Tibial nerve (tissue), 4 donors: ENCODE data around the gene HYDIN. TPM values are rescaled to one million over a fixed set of nuclear protein-coding genes. Genes with fewer than 3 reads are reported as not detected.

Experiments
- DNase-seq, 2 donors: peaks; one replicate each; pipeline ENCODE4 v3.0.0-alpha.2; 2019; ENCODE audit warnings: low spot score in 2 of 2
- H3K27ac ChIP-seq, 4 donors: fragments of 200-600 bp; sonication (generic) in 3 of 4; one replicate each; pipeline ENCODE4 v1.5.1; 2017 to 2019; ENCODE audit warnings: mild to moderate bottlenecking in 1 of 4
- H3K27me3 ChIP-seq, 2 donors: fragments of 200-600 bp; sonication (generic) in 1 of 2; one replicate each; pipeline versions ENCODE4 v1.5.1 to v1.6.0; 2017 to 2019
- H3K36me3 ChIP-seq, 3 donors: fragments of 200-600 bp; sonication (generic); one replicate each; pipeline ENCODE4 v1.5.1; 2018 to 2019
- H3K4me1 ChIP-seq, 4 donors: fragments of 200-600 bp; sonication (generic) in 3 of 4; one replicate each; pipeline ENCODE4 v1.5.1; 2017 to 2019
- H3K4me3 ChIP-seq, 4 donors: fragments of 200-600 bp; sonication (generic) in 3 of 4; one replicate each; pipeline ENCODE4 v1.5.1; 2017 to 2019; ENCODE audit warnings: mild to moderate bottlenecking in 1 of 4, moderate library complexity in 1 of 4
- H3K9me3 ChIP-seq, 4 donors: fragments of 200-600 bp; sonication (generic) in 3 of 4; one replicate each; pipeline ENCODE4 v1.5.1; 2017 to 2019
- EP300 ChIP-seq, 2 donors: sonication (generic); formaldehyde crosslinking; IDR thresholded peaks; one replicate each; pipeline ENCODE4 v1.6.1; 2017; ENCODE audit warnings: antibody characterized with exemption in 2 of 2, mild to moderate bottlenecking in 1 of 2
- POLR2A ChIP-seq, 2 donors: fragments of 450-650 bp; IDR thresholded peaks; one replicate each; pipeline ENCODE4 v1.6.1; 2017; ENCODE audit warnings: antibody characterized with exemption in 2 of 2, mild to moderate bottlenecking in 2 of 2, moderate library complexity in 2 of 2
- WGBS, 2 donors: methylation state at CpG; one replicate each; pipeline ENCODE4 v1.1.5; 2018; 5-methylcytosine and 5-hydroxymethylcytosine counted together
- total RNA-seq, 4 donors: library from RNA; depleted of rRNA; stranded (reverse); fragments of >200 nt; gene quantifications; one replicate each; pipeline ENCODE4 v1.1.0, GENCODE V29; 2016
- TF ChIP-seq, protein P1 (sequence below), 5 experiments: fragments of 200-600 bp in 3 of 5; fragments of 450-650 bp in 2 of 5; sonication (generic) in 3 of 5; IDR thresholded peaks; one replicate each; pipeline ENCODE4 v1.5.1; 2016 to 2019; ENCODE audit warnings: antibody characterized with exemption in 5 of 5, mild to moderate bottlenecking in 3 of 5, moderate library complexity in 2 of 5

HYDIN gene
- total RNA-seq, 4 donors from 2014 or later, result 0.21 to 3.1 (median 0.91) TPM

DNA sequence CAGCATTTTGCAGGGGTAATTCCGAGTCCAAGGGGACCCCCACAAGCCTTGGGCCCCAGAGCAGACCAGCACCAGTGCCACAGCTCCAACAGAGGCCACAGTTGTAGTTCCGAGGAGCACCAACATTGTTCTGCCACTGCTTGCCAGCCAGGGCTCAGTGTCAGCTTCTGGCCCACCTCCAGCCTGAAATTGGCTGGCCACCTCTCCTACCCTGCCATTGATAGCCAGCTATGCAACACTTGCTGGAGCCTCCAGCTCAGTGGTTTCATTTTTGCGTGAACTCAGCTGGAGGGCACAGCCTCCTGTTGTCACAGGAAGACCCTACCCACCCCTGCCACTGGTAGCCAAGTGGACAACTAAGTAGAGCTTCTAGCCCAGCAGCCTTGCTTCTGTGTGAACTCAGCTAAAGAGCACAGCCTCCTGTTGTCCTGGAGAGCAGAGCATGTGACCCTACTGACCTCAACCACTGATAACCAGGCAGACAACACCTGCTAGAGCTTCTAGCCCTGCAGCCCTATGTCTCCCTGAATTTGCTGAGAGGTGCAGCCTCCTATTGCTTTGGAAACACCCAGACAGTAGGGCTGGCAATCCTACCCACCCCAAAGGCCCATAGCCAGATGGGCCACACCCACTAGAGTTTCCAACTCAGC, 24.9 kb downstream of the HYDIN start:
- Histone ChIP-seq H3K27ac (no peak overlapping the region), H3K9me3 (peaks cover 0 to 12% (median 3%) of the 10 kb centered on the region in 4 donors), H3K4me1 (no peaks in the 10 kb centered on the region), H3K36me3 (no peaks in the 10 kb centered on the region), H3K4me3 (no peak overlapping the region), H3K27me3 (no peaks in the 10 kb centered on the region)
- no peak for TF ChIP-seq EP300 (IDR thresholded peaks at IDR 0.05)
- TF ChIP-seq, protein P1, sequence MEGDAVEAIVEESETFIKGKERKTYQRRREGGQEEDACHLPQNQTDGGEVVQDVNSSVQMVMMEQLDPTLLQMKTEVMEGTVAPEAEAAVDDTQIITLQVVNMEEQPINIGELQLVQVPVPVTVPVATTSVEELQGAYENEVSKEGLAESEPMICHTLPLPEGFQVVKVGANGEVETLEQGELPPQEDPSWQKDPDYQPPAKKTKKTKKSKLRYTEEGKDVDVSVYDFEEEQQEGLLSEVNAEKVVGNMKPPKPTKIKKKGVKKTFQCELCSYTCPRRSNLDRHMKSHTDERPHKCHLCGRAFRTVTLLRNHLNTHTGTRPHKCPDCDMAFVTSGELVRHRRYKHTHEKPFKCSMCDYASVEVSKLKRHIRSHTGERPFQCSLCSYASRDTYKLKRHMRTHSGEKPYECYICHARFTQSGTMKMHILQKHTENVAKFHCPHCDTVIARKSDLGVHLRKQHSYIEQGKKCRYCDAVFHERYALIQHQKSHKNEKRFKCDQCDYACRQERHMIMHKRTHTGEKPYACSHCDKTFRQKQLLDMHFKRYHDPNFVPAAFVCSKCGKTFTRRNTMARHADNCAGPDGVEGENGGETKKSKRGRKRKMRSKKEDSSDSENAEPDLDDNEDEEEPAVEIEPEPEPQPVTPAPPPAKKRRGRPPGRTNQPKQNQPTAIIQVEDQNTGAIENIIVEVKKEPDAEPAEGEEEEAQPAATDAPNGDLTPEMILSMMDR (IDR thresholded peaks at IDR 0.05), result no peak
- TF ChIP-seq POLR2A (IDR thresholded peaks at IDR 0.05), result no peak
- WGBS, 2 donors, result 63 to 75% methylated on average over 3 of the region's 3 CpGs
- DNase-seq, result no peak

- 76 to 80% methylated on average over 2 of the region's 2 CpGs for WGBS, 2 donors
- Histone ChIP-seq H3K4me1 (no peaks in the 10 kb centered on the region), H3K9me3 (peaks cover 0 to 19% (median 6%) of the 10 kb centered on the region in 4 donors), H3K27me3 (no peaks in the 10 kb centered on the region), H3K4me3 (no peak overlapping the region), H3K36me3 (no peaks in the 10 kb centered on the region), H3K27ac (no peak overlapping the region)
- no peak for TF ChIP-seq POLR2A (IDR thresholded peaks at IDR 0.05)
- no peak for TF ChIP-seq EP300 (IDR thresholded peaks at IDR 0.05)
- TF ChIP-seq, protein P1 (IDR thresholded peaks at IDR 0.05), result no peak
- DNase-seq, result no peak
Measured at GRCh38 chr16:71203631-71204030, 26.9 kb downstream of the HYDIN start.

- no peaks in the 10 kb centered on the region for H3K36me3 ChIP-seq
- H3K27ac ChIP-seq, result no peak overlapping the region
- H3K4me1 ChIP-seq, result no peaks in the 10 kb centered on the region
- no peak overlapping the region for H3K4me3 ChIP-seq
- peaks cover 0 to 20% (median 3%) of the 10 kb centered on the region in 4 donors for H3K9me3 ChIP-seq
- TF ChIP-seq, protein P1 (IDR thresholded peaks at IDR 0.05), result no peak
- no peak for TF ChIP-seq EP300 (IDR thresholded peaks at IDR 0.05)
- no peak for TF ChIP-seq POLR2A (IDR thresholded peaks at IDR 0.05)
- H3K27me3 ChIP-seq, result no peaks in the 10 kb centered on the region
- DNase-seq, result no peak
- 35 to 74% methylated on average over 2 of the region's 2 CpGs for WGBS, 2 donors
Measured at GRCh38 chr16:71201556-71201955, 29.0 kb downstream of the HYDIN start.

DNA sequence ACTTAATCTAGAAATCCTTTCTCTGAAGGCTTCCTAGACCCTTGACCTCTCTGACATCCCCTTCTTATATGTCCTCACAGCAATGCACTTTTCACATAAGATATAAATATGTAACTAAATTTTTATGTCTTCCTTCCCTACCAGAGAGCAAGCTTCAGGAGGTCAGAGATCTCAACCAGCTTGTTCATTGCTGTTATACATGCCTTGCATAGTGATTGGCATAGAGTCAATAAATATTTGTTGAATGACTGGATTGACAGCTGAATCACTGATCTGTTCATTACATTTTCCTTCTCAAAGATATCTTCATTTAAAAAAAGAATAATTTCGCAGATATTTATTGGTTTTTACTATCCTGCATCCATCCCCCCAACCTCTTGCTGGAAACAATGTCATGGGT, 29.5 kb downstream of the HYDIN start:
- TF ChIP-seq EP300 (IDR thresholded peaks at IDR 0.05), result no peak
- TF ChIP-seq POLR2A (IDR thresholded peaks at IDR 0.05), result no peak
- TF ChIP-seq, protein P1 (IDR thresholded peaks at IDR 0.05), result no peak
- Histone ChIP-seq H3K27me3 (no peaks in the 10 kb centered on the region), H3K4me1 (no peaks in the 10 kb centered on the region), H3K36me3 (no peaks in the 10 kb centered on the region), H3K9me3 (peaks cover 0 to 20% (median 3%) of the 10 kb centered on the region in 4 donors), H3K27ac (no peak overlapping the region), H3K4me3 (no peak overlapping the region)
- no peak for DNase-seq
- WGBS, 2 donors, result 74 to 82% methylated on average over 1 of the region's 1 CpG

DNA sequence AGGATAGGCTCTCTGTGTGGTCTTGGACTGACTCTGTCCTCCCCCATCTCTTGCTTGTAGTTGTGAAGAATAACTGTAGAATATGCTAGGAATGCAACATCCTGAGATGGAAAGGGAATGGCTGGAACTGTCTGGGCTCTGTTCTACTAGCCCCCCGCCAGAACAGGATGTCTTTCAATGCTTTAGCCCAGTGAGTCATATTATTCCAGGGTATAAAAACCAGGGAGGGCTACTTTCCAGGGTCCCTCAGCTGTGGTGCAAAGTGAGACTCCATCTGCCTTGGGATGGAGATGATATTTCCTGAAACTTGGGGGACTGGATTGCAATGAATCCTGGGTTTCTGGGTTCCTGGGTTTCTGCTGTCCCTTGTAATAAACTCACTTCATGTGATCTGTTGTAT, 32.1 kb downstream of the HYDIN start:
- H3K4me1 ChIP-seq, result no peaks in the 10 kb centered on the region
- TF ChIP-seq, protein P1 (IDR thresholded peaks at IDR 0.05), result no peak
- TF ChIP-seq EP300 (IDR thresholded peaks at IDR 0.05), result no peak
- no peak for TF ChIP-seq POLR2A (IDR thresholded peaks at IDR 0.05)
- WGBS, 2 donors, result 58 to 80% methylated on average over 1 of the region's 1 CpG
- peaks cover 0 to 20% (median 3%) of the 10 kb centered on the region in 4 donors for H3K9me3 ChIP-seq
- DNase-seq, result no peak
- no peaks in the 10 kb centered on the region for H3K27me3 ChIP-seq
- no peak overlapping the region for H3K27ac ChIP-seq
- H3K4me3 ChIP-seq, result no peak overlapping the region
- no peaks in the 10 kb centered on the region for H3K36me3 ChIP-seq
